Psoas muscle (tissue), 8 donors: ENCODE measurements around the gene CAB39. TPM values are rescaled to one million over a fixed set of nuclear protein-coding genes. Genes with fewer than 3 reads are reported as not detected.

Experiments
- ATAC-seq, 4 donors: fragments of 200-7000 bp; cut with Tn5 transposase; one replicate each; pipeline ENCODE4 v1.9.1; 2020; ENCODE audit warnings: moderate library complexity in 3 of 4, mild to moderate bottlenecking in 2 of 4
- DNase-seq, 2 donors: peaks; one replicate each; pipeline ENCODE4 v3.0.0-alpha.2; 2020
- H3K27ac ChIP-seq: fragments of 200-600 bp; one replicate; pipeline ENCODE4 v1.8.0; 2022
- H3K27me3 ChIP-seq, 3 donors: fragments of 200-600 bp in 1 of 3; one replicate each; pipeline versions ENCODE4 v1.6.1 to v1.8.0; 2013 to 2022; ENCODE audit warnings: low read length in 2 of 3, mild to moderate bottlenecking in 2 of 3, moderate library complexity in 1 of 3; ENCODE audit not compliant: insufficient read depth in 3 of 3
- H3K36me3 ChIP-seq, 2 donors: fragments of 200-600 bp in 1 of 2; one replicate each; pipeline versions ENCODE4 v1.6.1 to v1.8.0; 2013 to 2022; ENCODE audit warnings: low read depth in 1 of 2, mild to moderate bottlenecking in 1 of 2, moderate library complexity in 1 of 2; ENCODE audit not compliant: insufficient read depth in 1 of 2
- H3K4me1 ChIP-seq: fragments of 200-600 bp; one replicate; pipeline ENCODE4 v1.8.0; 2022
- H3K4me3 ChIP-seq: fragments of 200-600 bp; one replicate; pipeline ENCODE4 v1.8.0; 2022; ENCODE audit warnings: mild to moderate bottlenecking
- H3K9me3 ChIP-seq: fragments of 200-600 bp; one replicate; pipeline ENCODE4 v1.8.0; 2022
- CTCF ChIP-seq: fragments of 200-600 bp; IDR thresholded peaks from one replicate; pipeline ENCODE4 v1.8.0; 2022; ENCODE audit warnings: antibody characterized with exemption
- WGBS, 3 donors: extraction: QIAGEN DNeasy Blood & Tissue Kit; methylation state at CpG; one replicate each; pipeline versions ENCODE4 v1.1.6 to v1.1.7; 2013; 5-methylcytosine and 5-hydroxymethylcytosine counted together
- intact Hi-C, 2 donors: fragments of 100-400 bp; cut with DNase I; formaldehyde crosslinking; loops; one replicate each; pipeline versions ENCODE4 v1.11.0 to v1.14.2; 2022
- polyA plus RNA-seq, 3 donors: library from polyadenylated mRNA; stranded (reverse); fragments of 200-250 nt; gene quantifications; one replicate each; pipeline ENCODE4 v1.2.3, GENCODE V29; 2013
- total RNA-seq, 4 donors: library from RNA; stranded (reverse); fragmentation: NEBNext Ultra II Directional in 2 of 4; extraction: Animal tissue kit (Norgen Biotek cat#: 25700) in 2 of 4; gene quantifications; one replicate each; pipeline versions ENCODE4 v1.2.1 to v1.2.4, GENCODE V29; 2021 to 2023
- donor health status: healthy with polysubstance abuse.
- donor health status: DM: no; HTN: no; CAD: no; lungs with moderate emphysema.
- donor health status: Bipolar disorder and iron deficiency.
- donor health status: healthy.
- donor health status: DM: yes; HTN: yes; CAD: no.
- donor health status: DM: no; HTN: no; CAD: no.
- donor health status: DM: no; HTN: no; CAD: no.
- donor health status: DM: yes; HTN: yes; CAD: no.

The CAB39 gene
- total and polyA plus RNA-seq, 7 donors = 36.0 to 166 (median 123) TPM

GRCh38 chr2:230674966-230675672 lies 37.5 kb upstream of the CAB39 start:
- no peaks in the 10 kb centered on the region for H3K9me3 ChIP-seq
- H3K4me1 ChIP-seq = peaks cover 22% of the 10 kb centered on the region
- DNase-seq (no peak), ATAC-seq (no peak)
- no peaks in the 10 kb centered on the region for H3K27me3 ChIP-seq
- intact Hi-C loops = loop anchor here in 1 of 2 donors (5.0 kb wide), 1 partner anchor 37 kb away; the partner anchor contains the start of gene CAB39
- H3K27ac ChIP-seq = no peak overlapping the region
- no peaks in the 10 kb centered on the region for H3K36me3 ChIP-seq
- no peak overlapping the region for H3K4me3 ChIP-seq
- no peak for TF ChIP-seq CTCF
- WGBS, 3 donors = 47 to 81% (median 52%) methylated on average over 5 of the region's 5 CpGs

GRCh38 chr2:230676546-230676945 lies 36.1 kb upstream of the CAB39 start:
- 74 to 83% (median 82%) methylated on average over 4 of the region's 4 CpGs for WGBS, 3 donors
- DNase-seq = no peak
- Histone ChIP-seq H3K9me3 (no peaks in the 10 kb centered on the region), H3K4me3 (no peak overlapping the region), H3K4me1 (peaks cover 11% of the 10 kb centered on the region), H3K36me3 (no peaks in the 10 kb centered on the region), H3K27me3 (no peaks in the 10 kb centered on the region), H3K27ac (no peak overlapping the region)
- no peak for ATAC-seq
- no peak for TF ChIP-seq CTCF
- intact Hi-C loops = loop anchor here in 1 of 2 donors (5.0 kb wide), 1 partner anchor 36 kb away; the partner anchor contains the start of gene CAB39

GRCh38 chr2:230677201-230677946 lies 35.3 kb upstream of the CAB39 start:
- H3K4me1 ChIP-seq = peaks cover 6% of the 10 kb centered on the region
- intact Hi-C loops = loop anchor here in 1 of 2 donors (5.0 kb wide), 1 partner anchor 35 kb away; the partner anchor contains the start of gene CAB39
- ATAC-seq = no peak
- WGBS, 3 donors = 90 to 93% (median 92%) methylated on average over 5 of the region's 5 CpGs
- TF ChIP-seq CTCF = no peak
- H3K4me3 ChIP-seq = no peak overlapping the region
- no peak for DNase-seq
- no peak overlapping the region for H3K27ac ChIP-seq
- no peaks in the 10 kb centered on the region for H3K36me3 ChIP-seq
- no peaks in the 10 kb centered on the region for H3K27me3 ChIP-seq
- H3K9me3 ChIP-seq = no peaks in the 10 kb centered on the region

- Histone ChIP-seq H3K27me3 (no peaks in the 10 kb centered on the region), H3K27ac (no peak overlapping the region), H3K9me3 (no peaks in the 10 kb centered on the region), H3K36me3 (no peaks in the 10 kb centered on the region), H3K4me3 (no peak overlapping the region), H3K4me1 (no peaks in the 10 kb centered on the region)
- ATAC-seq = no peak
- TF ChIP-seq CTCF = no peak
- intact Hi-C loops = loop anchor here in 1 of 2 donors (5.0 kb wide), 1 partner anchor 34 kb away; the partner anchor contains the start of gene CAB39
- 89 to 100% (median 98%) methylated on average over 1 of the region's 1 CpG for WGBS, 3 donors
- no peak for DNase-seq
These were observed 34.6 kb upstream of the CAB39 start for GRCh38 chr2:230678018-230678417.
